Measurements from ENCODE around the gene NUDT15.

The NUDT15 gene

DNA sequence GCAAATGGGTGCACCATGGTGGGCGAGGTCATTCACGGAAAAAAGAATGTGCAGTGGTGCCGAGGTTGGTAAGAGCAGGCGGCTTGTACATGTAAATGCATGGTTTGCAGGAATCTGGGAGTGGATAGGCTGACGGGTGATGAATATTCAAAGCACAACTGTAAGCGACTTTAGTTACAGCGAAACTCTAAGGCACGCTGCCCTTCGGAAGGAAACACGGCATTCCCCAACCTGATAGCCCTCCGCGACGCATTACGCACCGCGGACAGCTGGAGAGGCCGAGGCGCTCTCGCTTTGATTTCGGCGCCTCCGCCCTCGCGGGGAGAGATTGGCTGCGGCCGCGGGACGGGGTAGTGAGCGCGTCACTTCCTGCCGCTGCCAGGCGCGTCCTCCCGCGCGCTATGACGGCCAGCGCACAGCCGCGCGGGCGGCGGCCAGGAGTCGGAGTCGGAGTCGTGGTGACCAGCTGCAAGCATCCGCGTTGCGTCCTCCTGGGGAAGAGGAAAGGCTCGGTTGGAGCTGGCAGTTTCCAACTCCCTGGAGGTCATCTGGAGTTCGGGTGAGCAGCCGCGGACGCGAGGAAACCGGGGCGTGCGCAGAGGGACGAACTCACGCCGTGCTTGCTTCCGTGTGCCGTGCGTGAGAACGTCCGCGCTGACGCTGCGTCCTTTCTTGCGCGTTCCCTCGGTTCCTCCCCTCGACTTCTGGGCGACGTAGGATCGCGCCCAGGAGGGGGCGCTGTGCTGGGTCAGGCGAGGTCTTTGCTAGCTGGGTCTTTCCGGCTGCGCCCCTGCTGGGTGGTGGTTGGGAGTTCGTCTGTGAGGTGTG is at the start of gene NUDT15:
TSS of gene NUDT15 (plus strand) at position 381 of the 828 bp plus-strand sequence. CDS start at position 402, 21 bp downstream.
- Histone ChIP-seq H3K36me3 (peaks cover 0 to 17% (median 4%) of the 10 kb centered on the region in 3 donors), H3K4me3 (peak within 1 kb of the TSS; percentile 65 to 71), H3K9me3 (no peaks in the 10 kb centered on the region), H3K27me3 (no peaks in the 10 kb centered on the region), H3K27ac (peak within 1 kb of the TSS; percentile 84 to 91), H3K4me1 (peaks cover 0 to 15% (median 13%) of the 10 kb centered on the region in 4 donors)
- TF ChIP-seq, protein P1, sequence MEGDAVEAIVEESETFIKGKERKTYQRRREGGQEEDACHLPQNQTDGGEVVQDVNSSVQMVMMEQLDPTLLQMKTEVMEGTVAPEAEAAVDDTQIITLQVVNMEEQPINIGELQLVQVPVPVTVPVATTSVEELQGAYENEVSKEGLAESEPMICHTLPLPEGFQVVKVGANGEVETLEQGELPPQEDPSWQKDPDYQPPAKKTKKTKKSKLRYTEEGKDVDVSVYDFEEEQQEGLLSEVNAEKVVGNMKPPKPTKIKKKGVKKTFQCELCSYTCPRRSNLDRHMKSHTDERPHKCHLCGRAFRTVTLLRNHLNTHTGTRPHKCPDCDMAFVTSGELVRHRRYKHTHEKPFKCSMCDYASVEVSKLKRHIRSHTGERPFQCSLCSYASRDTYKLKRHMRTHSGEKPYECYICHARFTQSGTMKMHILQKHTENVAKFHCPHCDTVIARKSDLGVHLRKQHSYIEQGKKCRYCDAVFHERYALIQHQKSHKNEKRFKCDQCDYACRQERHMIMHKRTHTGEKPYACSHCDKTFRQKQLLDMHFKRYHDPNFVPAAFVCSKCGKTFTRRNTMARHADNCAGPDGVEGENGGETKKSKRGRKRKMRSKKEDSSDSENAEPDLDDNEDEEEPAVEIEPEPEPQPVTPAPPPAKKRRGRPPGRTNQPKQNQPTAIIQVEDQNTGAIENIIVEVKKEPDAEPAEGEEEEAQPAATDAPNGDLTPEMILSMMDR (IDR thresholded peaks at IDR 0.05): peak; percentile 96 to 97
- intact Hi-C loops (cut with DNase I; ENCODE audit: low total_unique reads): no loop called here
- peak; percentile 85 to 95 for DNase-seq

DNA sequence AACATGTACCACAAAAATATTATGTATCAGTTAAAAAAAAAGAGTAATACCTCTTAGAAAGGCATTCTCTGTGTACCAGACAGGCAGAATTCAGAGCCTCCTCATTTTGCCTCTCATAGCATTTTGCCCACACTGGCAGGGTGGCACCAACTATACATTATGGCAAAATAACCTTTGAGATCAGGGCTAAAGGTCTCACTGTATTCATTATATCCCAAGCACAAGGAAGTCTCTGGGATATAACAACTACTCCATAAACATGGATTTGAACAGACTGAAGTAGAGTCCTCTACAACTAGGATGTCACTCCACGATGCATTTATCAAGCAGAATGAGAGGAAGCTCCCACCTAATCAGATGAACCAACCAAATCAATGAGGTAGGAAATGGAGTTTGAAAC is 47.1 kb upstream of the NUDT15 start:
- no peaks in the 10 kb centered on the region for H3K27me3 ChIP-seq
- no peak for DNase-seq
- no peaks in the 10 kb centered on the region for H3K4me1 ChIP-seq
- H3K27ac ChIP-seq: no peak overlapping the region
- peaks cover 21 to 47% (median 27%) of the 10 kb centered on the region in 3 donors for H3K36me3 ChIP-seq
- intact Hi-C loops (cut with DNase I; ENCODE audit: low total_unique reads): no loop called here
- H3K4me3 ChIP-seq: no peak overlapping the region
- TF ChIP-seq, protein P1 (IDR thresholded peaks at IDR 0.05): no peak
- H3K9me3 ChIP-seq: no peaks in the 10 kb centered on the region

DNA sequence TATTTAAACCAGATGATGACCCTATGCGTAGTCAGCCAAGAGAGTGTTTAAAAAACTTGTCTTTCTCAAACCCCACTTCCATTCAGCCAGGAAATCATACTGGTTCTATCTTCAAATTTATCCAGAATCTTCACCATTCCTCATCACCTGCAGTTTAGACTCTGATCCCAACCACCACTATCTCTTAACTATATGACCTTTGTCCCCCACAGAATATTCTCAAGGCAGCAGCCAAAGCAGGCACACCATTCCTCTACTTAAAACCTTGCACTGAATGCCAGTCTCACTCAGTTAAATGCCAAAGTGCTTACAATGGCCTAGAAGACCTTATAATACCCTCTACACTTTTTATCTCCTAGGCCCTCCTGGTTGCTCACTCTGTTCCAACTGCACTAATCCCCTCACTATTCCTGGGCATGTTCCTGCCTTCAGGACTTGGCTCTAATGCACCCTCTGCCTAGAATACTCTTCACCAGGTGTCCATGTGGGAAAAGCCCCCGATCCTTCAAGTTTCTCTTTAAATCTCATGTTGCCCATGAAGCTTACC is 46.5 kb upstream of the NUDT15 start:
- no peaks in the 10 kb centered on the region for H3K4me1 ChIP-seq
- no peak overlapping the region for H3K27ac ChIP-seq
- no peak for DNase-seq
- H3K27me3 ChIP-seq: no peaks in the 10 kb centered on the region
- intact Hi-C loops (cut with DNase I; ENCODE audit: low total_unique reads): no loop called here
- no peak overlapping the region for H3K4me3 ChIP-seq
- TF ChIP-seq, protein P1 (IDR thresholded peaks at IDR 0.05): no peak
- peaks cover 16 to 41% (median 27%) of the 10 kb centered on the region in 3 donors for H3K36me3 ChIP-seq
- H3K9me3 ChIP-seq: no peaks in the 10 kb centered on the region

DNA sequence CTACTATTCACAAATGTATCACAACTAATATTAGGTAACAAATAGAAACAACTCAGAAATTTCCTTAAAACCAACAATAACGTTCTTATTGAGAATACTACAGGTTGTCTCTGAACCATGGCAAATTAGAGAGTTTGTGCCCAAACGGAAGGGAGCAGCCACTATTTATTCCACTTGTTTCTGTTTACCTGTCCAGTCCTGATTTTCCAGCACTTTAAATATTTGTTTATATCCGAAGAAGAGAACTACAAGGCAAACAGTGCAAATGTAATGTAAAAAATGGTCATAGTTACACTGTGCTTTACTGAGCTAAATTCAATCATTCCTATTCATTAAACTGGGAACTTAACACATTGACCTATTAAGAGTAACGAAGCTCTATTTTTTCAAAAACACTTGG is 45.7 kb upstream of the NUDT15 start:
- intact Hi-C loops (cut with DNase I; ENCODE audit: low total_unique reads): no loop called here
- Histone ChIP-seq H3K27ac (no peak overlapping the region), H3K36me3 (peaks cover 9 to 32% (median 20%) of the 10 kb centered on the region in 3 donors), H3K4me1 (no peaks in the 10 kb centered on the region), H3K4me3 (no peak overlapping the region), H3K9me3 (no peaks in the 10 kb centered on the region), H3K27me3 (no peaks in the 10 kb centered on the region)
- no peak for DNase-seq
- TF ChIP-seq, protein P1 (IDR thresholded peaks at IDR 0.05): no peak

DNA sequence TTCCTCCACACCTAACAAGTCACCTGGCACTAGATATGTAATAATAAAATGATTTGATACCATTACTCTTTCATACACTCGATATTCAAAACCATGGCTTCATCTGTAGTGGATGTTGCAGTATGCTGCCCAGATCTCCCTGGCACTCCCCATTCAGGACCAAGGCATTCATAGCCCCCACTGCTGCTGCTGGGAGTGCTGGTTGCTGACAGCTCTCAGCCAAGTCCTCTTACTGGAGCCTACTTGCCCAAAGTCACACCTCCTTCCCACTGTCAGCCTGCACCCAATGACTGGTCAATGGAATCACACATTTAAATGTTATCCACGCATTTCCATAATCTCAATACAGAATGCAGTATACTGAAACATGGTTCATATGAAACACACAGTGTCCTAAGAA is 40.1 kb upstream of the NUDT15 start:
- Histone ChIP-seq H3K4me3 (no peak overlapping the region), H3K27me3 (no peaks in the 10 kb centered on the region), H3K36me3 (peaks cover 0 to 15% (median 14%) of the 10 kb centered on the region in 3 donors), H3K27ac (no peak overlapping the region), H3K9me3 (no peaks in the 10 kb centered on the region), H3K4me1 (peaks cover 0 to 28% (median 4%) of the 10 kb centered on the region in 4 donors)
- TF ChIP-seq, protein P1 (IDR thresholded peaks at IDR 0.05): no peak
- intact Hi-C loops (cut with DNase I; ENCODE audit: low total_unique reads): no loop called here
- no peak for DNase-seq
